Omental fat pad (tissue), 4 donors: ENCODE data around the gene MAGI1. TPM values are rescaled to one million over a fixed set of nuclear protein-coding genes. Genes with fewer than 3 reads are reported as not detected.

Experiments
- ATAC-seq: fragments of 150-250 bp; one replicate; pipeline ENCODE4 v1.9.1; 2016; ENCODE audit warnings: mild to moderate bottlenecking, moderate library complexity; ENCODE audit not compliant: low FRiP score
- DNase-seq: peaks from one replicate; pipeline ENCODE4 v3.0.0-alpha.2; 2019; ENCODE audit warnings: low spot score
- total RNA-seq, 4 donors: library from RNA; depleted of rRNA; stranded (reverse); fragments of >200 nt; gene quantifications; one replicate each; pipeline ENCODE4 v1.1.0, GENCODE V29; 2016
- TF ChIP-seq, protein P1 (sequence below), 3 donors: fragments of 450-650 bp; IDR thresholded peaks; one replicate each; pipeline ENCODE4 v1.5.1; 2016 to 2017; ENCODE audit warnings: antibody characterized with exemption in 3 of 3, mild to moderate bottlenecking in 3 of 3, moderate library complexity in 2 of 3

MAGI1 gene
- total RNA-seq, 4 donors from 2014 or later: 22.9 to 38.8 (median 34.3) TPM

DNA sequence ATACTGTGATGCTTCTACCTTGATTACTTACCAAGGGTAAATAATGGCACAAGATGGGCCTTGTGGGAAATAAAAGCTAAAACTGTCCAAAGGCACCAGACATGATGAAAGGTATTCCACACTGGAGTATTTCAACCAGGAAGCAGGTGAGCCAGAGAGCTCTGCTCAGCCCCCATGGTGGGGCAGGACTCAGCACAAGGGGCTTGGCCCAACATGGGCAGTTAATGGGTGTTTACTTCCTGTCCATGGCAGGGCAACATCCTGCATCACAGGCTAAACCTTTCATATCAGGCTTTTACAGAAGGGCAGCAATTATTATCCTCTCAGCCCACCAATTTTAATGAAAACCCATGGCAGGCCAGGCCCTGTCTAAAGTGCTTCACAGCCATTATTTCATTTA is 38.2 kb downstream of the MAGI1 start:
- TF ChIP-seq, protein P1, sequence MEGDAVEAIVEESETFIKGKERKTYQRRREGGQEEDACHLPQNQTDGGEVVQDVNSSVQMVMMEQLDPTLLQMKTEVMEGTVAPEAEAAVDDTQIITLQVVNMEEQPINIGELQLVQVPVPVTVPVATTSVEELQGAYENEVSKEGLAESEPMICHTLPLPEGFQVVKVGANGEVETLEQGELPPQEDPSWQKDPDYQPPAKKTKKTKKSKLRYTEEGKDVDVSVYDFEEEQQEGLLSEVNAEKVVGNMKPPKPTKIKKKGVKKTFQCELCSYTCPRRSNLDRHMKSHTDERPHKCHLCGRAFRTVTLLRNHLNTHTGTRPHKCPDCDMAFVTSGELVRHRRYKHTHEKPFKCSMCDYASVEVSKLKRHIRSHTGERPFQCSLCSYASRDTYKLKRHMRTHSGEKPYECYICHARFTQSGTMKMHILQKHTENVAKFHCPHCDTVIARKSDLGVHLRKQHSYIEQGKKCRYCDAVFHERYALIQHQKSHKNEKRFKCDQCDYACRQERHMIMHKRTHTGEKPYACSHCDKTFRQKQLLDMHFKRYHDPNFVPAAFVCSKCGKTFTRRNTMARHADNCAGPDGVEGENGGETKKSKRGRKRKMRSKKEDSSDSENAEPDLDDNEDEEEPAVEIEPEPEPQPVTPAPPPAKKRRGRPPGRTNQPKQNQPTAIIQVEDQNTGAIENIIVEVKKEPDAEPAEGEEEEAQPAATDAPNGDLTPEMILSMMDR (IDR thresholded peaks at IDR 0.05): no peak
- no peak for DNase-seq
- ATAC-seq: no peak

DNA sequence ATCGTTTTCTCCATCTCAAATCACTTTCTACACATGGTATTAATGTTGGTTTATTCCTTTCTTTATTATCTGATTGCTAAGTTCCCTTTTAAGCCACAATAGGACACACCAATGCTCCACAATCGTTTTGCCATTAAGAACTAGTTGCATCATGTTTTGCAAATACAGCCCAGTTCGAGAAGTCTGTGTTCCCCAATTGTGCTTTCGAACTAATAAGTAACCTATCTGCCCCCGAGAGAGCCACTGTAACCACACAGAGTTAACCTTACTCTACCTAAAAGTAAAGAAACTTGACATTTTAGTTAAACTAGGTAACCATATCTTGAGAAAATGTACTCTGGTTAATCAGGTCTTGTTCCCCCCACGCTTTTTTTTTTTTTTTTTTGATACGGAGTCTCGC is 39.1 kb downstream of the MAGI1 start:
- no peak for DNase-seq
- TF ChIP-seq, protein P1 (IDR thresholded peaks at IDR 0.05): no peak
- ATAC-seq: no peak

DNA sequence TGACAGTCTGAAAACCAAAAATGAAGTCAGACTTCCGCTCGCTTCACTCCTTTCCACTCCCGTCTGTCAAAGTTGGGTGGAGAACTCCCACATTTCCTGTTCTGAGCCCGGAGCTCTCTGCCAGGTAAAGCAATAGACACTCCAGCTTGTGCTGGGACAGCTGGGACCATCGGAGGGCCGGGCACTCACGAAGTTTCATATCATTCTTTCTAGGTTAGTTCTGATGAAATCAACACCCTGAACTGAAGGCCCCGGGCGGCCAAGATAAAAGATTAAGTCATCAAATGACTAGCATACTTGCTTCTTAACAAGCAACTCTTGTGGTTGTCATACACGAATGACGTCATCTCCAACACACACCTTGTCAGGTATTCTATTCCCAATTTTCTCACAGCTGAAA is 42.1 kb downstream of the MAGI1 start:
- DNase-seq (no peak), ATAC-seq (peak; percentile 55)
- TF ChIP-seq, protein P1 (IDR thresholded peaks at IDR 0.05): no peak

DNA sequence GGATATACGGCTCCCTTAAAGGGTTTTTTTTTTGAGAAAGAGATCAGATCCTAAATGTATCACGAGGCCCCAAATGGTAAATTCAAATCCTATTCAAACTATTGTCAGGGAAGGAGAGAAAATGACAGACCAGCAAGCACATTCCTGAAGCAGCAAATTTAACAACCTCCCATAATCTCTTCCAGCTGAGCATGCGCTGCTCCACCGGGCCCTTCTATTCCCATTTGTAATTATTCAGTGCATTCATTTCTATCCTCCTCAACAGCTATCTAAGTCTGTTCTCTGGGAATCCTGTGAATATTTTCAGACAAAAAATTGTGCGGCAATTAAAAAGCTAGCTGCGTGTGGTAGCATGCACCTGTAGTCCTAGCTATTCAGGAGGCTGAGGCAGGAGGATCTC is 43.2 kb downstream of the MAGI1 start:
- TF ChIP-seq, protein P1 (IDR thresholded peaks at IDR 0.05): no peak
- DNase-seq: no peak
- ATAC-seq: no peak

DNA sequence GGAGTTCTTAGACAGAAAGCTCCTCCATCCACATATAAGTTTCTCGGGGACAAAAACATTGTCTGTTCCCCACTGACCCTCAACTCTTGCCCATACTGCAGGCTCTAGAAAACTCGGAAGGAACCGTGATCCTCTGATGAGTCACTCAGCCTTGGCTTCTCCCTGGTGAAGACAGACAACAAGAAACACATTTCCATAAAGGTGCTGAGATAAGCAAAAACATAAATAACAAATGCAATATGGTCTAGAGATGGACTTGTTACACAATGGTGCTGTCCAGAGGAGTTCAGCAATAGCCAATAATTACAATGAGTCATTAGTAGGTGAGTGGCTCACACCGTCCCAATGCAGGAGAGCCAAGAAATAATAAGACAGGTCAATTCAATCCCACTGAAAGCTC is 43.7 kb downstream of the MAGI1 start:
- TF ChIP-seq, protein P1 (IDR thresholded peaks at IDR 0.05): no peak
- no peak for DNase-seq
- ATAC-seq: peak; percentile 56

DNA sequence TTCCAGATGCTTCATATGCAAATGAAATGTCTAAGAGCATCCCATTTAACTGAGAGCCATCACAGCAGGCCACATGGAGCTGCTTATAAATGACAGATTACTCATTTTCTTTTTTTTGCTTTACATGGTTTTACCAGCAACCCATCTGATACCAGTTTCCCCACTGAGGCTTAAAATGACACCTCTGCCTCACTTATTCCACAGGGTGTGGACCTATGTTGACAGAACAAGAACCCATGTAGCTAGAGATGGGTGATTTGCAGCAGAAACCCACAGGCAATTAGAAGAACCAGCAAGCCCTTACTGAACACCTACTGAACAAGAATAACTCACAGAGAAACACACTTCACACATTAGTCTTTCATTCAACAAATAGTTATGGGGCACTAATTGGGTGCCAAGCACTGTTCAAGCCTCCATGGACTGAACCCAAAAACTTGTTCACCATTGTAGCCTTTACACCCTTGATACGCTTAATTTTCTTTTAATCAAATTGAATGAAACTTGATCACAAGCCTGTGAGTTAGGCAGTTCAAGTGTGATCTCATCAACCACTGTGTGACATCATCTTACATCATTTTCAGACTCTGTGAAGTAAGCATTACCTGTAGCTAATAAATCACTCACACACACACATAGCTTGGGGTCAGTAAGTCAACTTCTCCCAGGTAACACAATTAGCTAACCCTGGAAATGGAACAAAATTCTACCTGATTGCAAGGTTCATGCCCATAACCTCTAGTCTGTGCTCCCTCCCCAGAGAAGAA is 45.4 kb downstream of the MAGI1 start:
- DNase-seq (no peak), ATAC-seq (peak; percentile 33)
- TF ChIP-seq, protein P1 (IDR thresholded peaks at IDR 0.05): no peak

DNA sequence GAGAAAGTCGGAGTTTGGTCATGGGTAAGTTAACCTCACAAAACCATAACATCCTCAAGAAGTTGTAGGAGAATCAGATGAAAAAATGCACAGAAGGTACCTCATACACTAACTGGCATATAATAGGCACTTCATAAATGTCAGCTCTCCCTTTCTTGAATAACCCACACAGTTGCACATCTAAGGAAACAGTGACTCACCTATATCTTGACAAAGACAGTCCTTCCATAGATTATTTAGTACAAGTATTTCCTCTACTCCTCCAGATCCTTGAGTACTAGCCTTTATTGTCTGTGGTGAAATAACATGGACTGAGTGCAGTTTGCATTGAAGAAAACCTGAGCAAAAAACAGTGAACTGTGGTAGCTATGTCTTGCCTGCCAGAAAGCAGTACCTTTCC is 46.6 kb downstream of the MAGI1 start:
- no peak for DNase-seq
- TF ChIP-seq, protein P1 (IDR thresholded peaks at IDR 0.05): no peak
- no peak for ATAC-seq
